T-cell (primary cell): ENCODE measurements around the gene ZNF492. TPM values are rescaled to one million over a fixed set of nuclear protein-coding genes. Genes with fewer than 3 reads are reported as not detected.

ENCODE experiments used
- total RNA-seq, 35 experiments: library from RNA in 6 of 35; stranded (reverse) in 6 of 35; fragments of 120-200 nt in 1 of 35; gene quantifications; one replicate each; pipeline versions ENCODE4 v1.2.1 to v1.2.4 and lab custom pipeline; 2013 to 2026

ZNF492 gene
- total RNA-seq, 5 donors from 2014 or later (not counting 1 experiment from before 2014, with no cell fraction given): 0.40 to 1.4 (median 0.79) TPM

Other genes starting within 250 kb of the ZNF492 start
- gene ZNF98, start 212.0 kb upstream of the ZNF492 start, total RNA-seq: not detected
- under 1 TPM in 1 of 5 donors, not detected in 4; 0.07 TPM for gene ZNF99, start 149.8 kb downstream of the ZNF492 start, total RNA-seq
- not detected for gene ZNF723, start 198.0 kb downstream of the ZNF492 start, total RNA-seq